ENCODE results near the gene OR6C6.

Gene OR6C6

DNA sequence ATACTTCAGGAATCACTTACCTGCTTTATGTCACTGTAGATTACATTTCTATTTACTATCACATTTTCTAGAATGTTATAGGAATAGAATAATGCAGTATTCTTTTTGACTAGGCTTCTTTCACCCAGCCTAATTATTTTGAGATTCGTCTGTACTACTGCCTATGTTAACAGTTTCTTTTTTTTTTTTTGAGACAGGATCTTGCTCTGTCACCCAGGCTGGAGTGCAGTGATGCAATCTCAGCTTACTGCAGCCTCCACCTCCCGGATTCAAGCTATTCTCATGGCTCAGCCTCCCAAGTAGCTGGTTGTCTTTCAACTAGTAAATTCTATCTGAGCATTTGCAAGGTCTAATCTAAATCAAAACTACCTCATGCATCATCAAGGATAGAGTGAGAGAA, 6.4 kb downstream of the OR6C6 start:
- in situ Hi-C loops (cut with HindIII; ENCODE audit: low pct_ligation_motif_present, low sequenced_read_pairs) = no loop called here
- H3K27me3 ChIP-seq (replicated peaks) = no peaks in the 10 kb centered on the region
- TF ChIP-seq, protein P1, sequence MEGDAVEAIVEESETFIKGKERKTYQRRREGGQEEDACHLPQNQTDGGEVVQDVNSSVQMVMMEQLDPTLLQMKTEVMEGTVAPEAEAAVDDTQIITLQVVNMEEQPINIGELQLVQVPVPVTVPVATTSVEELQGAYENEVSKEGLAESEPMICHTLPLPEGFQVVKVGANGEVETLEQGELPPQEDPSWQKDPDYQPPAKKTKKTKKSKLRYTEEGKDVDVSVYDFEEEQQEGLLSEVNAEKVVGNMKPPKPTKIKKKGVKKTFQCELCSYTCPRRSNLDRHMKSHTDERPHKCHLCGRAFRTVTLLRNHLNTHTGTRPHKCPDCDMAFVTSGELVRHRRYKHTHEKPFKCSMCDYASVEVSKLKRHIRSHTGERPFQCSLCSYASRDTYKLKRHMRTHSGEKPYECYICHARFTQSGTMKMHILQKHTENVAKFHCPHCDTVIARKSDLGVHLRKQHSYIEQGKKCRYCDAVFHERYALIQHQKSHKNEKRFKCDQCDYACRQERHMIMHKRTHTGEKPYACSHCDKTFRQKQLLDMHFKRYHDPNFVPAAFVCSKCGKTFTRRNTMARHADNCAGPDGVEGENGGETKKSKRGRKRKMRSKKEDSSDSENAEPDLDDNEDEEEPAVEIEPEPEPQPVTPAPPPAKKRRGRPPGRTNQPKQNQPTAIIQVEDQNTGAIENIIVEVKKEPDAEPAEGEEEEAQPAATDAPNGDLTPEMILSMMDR (IDR thresholded peaks at IDR 0.05; ENCODE audit: low read depth, low read length, missing control alignments) = no peak
- H3K4me3 ChIP-seq (ENCODE audit: low read depth, low read length) = no peak overlapping the region
- no peaks in the 10 kb centered on the region for H3K36me3 ChIP-seq (replicated peaks)
- H3K27ac ChIP-seq = no peak overlapping the region
- DNase-seq = no peak

DNA sequence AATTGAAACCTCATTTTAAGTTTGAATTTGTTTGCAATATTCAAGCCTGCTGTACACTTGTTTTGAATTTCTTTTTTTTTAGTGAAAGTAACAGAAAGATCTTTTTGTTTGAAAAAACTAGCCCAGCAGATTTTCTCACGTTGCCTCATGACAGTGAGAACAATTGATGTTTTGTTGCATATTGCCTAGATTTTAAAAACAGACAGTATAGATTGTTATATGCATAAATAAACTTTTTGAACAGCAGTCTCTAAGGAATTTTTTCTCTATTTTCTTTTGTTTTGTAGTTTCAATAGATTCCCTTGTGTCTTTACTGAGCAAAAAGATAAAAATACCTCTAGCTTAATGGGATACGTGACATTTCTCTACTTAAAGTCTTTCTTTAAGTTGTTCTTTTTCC, 15.4 kb downstream of the OR6C6 start:
- TF ChIP-seq, protein P1 (IDR thresholded peaks at IDR 0.05; ENCODE audit: low read depth, low read length, missing control alignments) = no peak
- in situ Hi-C loops (cut with HindIII; ENCODE audit: low pct_ligation_motif_present, low sequenced_read_pairs) = no loop called here

DNA sequence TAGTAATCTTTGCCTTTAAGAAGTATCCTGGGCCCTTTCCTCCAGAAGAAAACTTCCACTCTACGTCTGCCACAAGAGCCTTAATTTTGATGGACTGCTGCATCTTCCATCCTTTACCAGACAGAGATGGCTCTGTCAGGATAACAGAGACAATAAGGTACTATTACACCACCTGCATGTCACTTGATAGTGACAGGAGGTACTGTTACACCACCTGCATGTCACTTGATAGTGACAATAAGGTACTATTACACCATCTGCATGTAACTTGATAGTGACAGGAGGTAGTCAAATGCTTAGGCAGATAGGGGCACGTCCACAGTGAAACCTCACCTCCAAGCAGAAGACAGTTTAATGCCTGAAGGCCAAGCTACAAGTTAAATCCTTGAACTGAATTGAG, 38.1 kb downstream of the OR6C6 start:
- in situ Hi-C loops (cut with HindIII; ENCODE audit: low pct_ligation_motif_present, low sequenced_read_pairs) = no loop called here
- H3K27ac ChIP-seq = no peak overlapping the region

More for the DNA sequence above, 15.4 kb downstream of the OR6C6 start:
- Histone ChIP-seq H3K27me3 (replicated peaks) (no peaks in the 10 kb centered on the region), H3K27ac (no peak overlapping the region), H3K4me3 (ENCODE audit: low read depth, low read length) (no peak overlapping the region), H3K36me3 (replicated peaks) (no peaks in the 10 kb centered on the region)
- no peak for DNase-seq

DNA sequence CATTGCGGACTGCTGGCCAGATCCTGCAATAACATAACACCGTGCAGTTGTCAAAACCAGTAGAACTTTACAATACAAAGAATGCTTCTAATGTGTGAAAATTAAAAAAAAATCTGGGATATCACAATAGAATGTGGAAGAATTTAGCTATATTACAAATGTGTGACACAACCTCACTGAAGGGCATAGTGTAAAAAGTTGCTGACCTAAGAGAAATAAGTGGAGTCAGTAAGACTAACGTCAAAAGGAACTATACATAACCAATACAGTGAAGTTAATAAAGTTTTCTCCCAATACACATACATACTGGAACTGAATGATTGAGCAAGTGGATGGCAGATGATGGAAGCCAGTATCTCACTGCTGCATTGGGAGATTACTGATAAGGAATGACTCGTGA, 39.5 kb downstream of the OR6C6 start:
- TF ChIP-seq, protein P1 (IDR thresholded peaks at IDR 0.05; ENCODE audit: low read depth, low read length, missing control alignments) = no peak
- in situ Hi-C loops (cut with HindIII; ENCODE audit: low pct_ligation_motif_present, low sequenced_read_pairs) = no loop called here
- H3K27ac ChIP-seq = no peak overlapping the region

More for the DNA sequence above, 38.1 kb downstream of the OR6C6 start:
- TF ChIP-seq, protein P1 (IDR thresholded peaks at IDR 0.05; ENCODE audit: low read depth, low read length, missing control alignments) = no peak
- no peak overlapping the region for H3K4me3 ChIP-seq (ENCODE audit: low read depth, low read length)
- DNase-seq = no peak
- H3K36me3 ChIP-seq (replicated peaks) = no peaks in the 10 kb centered on the region
- H3K27me3 ChIP-seq (replicated peaks) = no peaks in the 10 kb centered on the region

DNA sequence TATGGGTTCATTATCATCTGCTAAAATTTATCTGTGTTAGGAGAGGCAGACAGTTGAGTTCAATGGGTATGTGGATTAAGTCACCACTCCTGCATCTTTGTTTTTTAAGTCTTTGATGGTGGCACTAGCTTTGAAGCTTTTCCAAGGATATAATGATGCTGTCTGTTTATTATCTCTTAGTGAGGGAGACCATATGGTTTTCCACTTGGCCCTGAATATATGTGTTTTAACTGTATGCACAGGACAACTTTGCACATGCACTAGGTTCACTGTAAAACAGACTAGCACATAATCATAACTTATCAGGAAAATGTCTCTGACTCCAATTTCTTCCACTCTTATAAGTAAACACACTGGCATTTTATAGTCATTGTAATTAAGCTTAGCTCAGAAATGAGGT, 43.1 kb downstream of the OR6C6 start:
- no peak overlapping the region for H3K27ac ChIP-seq

More for the DNA sequence above, 39.5 kb downstream of the OR6C6 start:
- H3K4me3 ChIP-seq (ENCODE audit: low read depth, low read length) = no peak overlapping the region
- H3K36me3 ChIP-seq (replicated peaks) = no peaks in the 10 kb centered on the region
- no peaks in the 10 kb centered on the region for H3K27me3 ChIP-seq (replicated peaks)
- no peak for DNase-seq

DNA sequence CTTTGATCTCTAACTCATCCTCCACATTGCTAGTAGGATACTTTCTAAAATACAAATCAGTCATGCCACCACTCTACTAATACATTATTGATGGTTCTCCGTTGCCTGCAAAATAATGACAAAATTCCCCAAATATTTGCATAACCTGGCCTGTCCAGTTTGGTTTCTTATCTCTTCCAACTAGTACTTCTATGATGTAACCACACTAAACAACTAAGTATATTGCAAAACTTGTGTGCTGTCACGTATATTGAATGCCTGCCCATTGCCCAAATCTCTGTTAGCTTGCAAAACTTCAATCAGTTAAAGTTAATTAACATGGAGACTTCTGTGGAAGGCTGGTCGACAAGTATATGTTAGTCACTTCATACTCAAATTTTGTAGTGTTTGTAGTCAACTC, 45.4 kb downstream of the OR6C6 start:
- H3K27ac ChIP-seq = no peak overlapping the region
- H3K4me3 ChIP-seq (ENCODE audit: low read depth, low read length) = no peak overlapping the region
- no peaks in the 10 kb centered on the region for H3K27me3 ChIP-seq (replicated peaks)
- no peak for DNase-seq
- TF ChIP-seq, protein P1 (IDR thresholded peaks at IDR 0.05; ENCODE audit: low read depth, low read length, missing control alignments) = no peak
- in situ Hi-C loops (cut with HindIII; ENCODE audit: low pct_ligation_motif_present, low sequenced_read_pairs) = no loop called here
- no peaks in the 10 kb centered on the region for H3K36me3 ChIP-seq (replicated peaks)

More for the DNA sequence above, 43.1 kb downstream of the OR6C6 start:
- H3K4me3 ChIP-seq (ENCODE audit: low read depth, low read length) = no peak overlapping the region
- no peak for DNase-seq
- H3K36me3 ChIP-seq (replicated peaks) = no peaks in the 10 kb centered on the region
- TF ChIP-seq, protein P1 (IDR thresholded peaks at IDR 0.05; ENCODE audit: low read depth, low read length, missing control alignments) = no peak
- in situ Hi-C loops (cut with HindIII; ENCODE audit: low pct_ligation_motif_present, low sequenced_read_pairs) = no loop called here
- no peaks in the 10 kb centered on the region for H3K27me3 ChIP-seq (replicated peaks)

Data from brain microvascular endothelial cell (primary cell).